WERI-Rb-1 (cell line): ENCODE results near the gene NT5C1B.

Experiments
- DNase-seq: peaks from one replicate; pipeline ENCODE4 v3.0.0-alpha.2; 2020
- H3K27ac ChIP-seq: fragments of 250-450 bp; sonication (Bioruptor Pico); 2 replicates; pipeline ENCODE4 v1.5.1; 2020; ENCODE audit warnings: mild to moderate bottlenecking, moderate library complexity
- H3K27me3 ChIP-seq: fragments of 250-450 bp; sonication (Bioruptor Pico); 2 replicates; pipeline ENCODE4 v1.5.1; 2021; ENCODE audit warnings: mild to moderate bottlenecking, low read depth, moderate library complexity; ENCODE audit not compliant: insufficient read depth, severe bottlenecking
- H3K36me3 ChIP-seq: fragments of 250-450 bp; sonication (Bioruptor Pico); 2 replicates; pipeline ENCODE4 v1.5.1; 2020; ENCODE audit warnings: mild to moderate bottlenecking, moderate library complexity
- H3K4me3 ChIP-seq: 2 replicates; pipeline ENCODE4 v1.5.1; 2011; ENCODE audit warnings: low read depth, mild to moderate bottlenecking, control low read depth, low read length
- H3K9me3 ChIP-seq: fragments of 250-450 bp; sonication (Bioruptor Pico); 2 replicates; pipeline ENCODE4 v1.5.1; 2021; ENCODE audit warnings: mild to moderate bottlenecking, moderate library complexity; ENCODE audit not compliant: severe bottlenecking
- CTCF ChIP-seq: IDR thresholded peaks from 2 replicates; pipeline ENCODE4 v1.5.1; 2011; ENCODE audit warnings: low read depth, mild to moderate bottlenecking, control low read depth, inconsistent platforms, low read length

NT5C1B gene

GRCh38 chr2:18559531-18560030 lies 29.8 kb downstream of the NT5C1B start:
- no peaks in the 10 kb centered on the region for H3K27me3 ChIP-seq
- peak overlapping the region; percentile 85 for H3K27ac ChIP-seq
- no peaks in the 10 kb centered on the region for H3K9me3 ChIP-seq
- H3K4me3 ChIP-seq = peak overlapping the region; percentile 71
- DNase-seq = no peak
- no peak for TF ChIP-seq CTCF
- peaks cover 10% of the 10 kb centered on the region for H3K36me3 ChIP-seq

DNA sequence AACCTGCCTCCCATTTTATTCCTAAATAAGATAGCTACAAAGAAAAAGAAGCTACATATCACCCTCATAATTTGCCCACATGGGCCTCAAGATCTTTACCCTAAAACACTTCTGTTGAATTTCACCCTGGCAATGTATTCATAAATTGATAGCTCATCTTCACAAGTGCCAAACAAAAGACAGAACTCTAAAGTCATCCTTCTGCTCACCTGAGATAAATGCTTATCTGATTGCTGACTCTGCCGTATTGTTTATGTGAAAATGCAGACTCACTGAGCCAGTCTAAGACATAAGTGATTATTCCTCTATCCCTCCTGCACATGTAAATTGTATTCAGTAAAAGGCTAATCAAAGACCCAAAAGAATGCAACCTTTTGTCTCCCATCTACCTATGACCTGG lies 30.9 kb downstream of the NT5C1B start:
- H3K27me3 ChIP-seq = no peaks in the 10 kb centered on the region
- H3K4me3 ChIP-seq = no peak overlapping the region
- peaks cover 17% of the 10 kb centered on the region for H3K36me3 ChIP-seq
- DNase-seq = no peak
- no peak overlapping the region for H3K27ac ChIP-seq
- H3K9me3 ChIP-seq = no peaks in the 10 kb centered on the region
- no peak for TF ChIP-seq CTCF

- Histone ChIP-seq H3K27me3 (no peaks in the 10 kb centered on the region), H3K36me3 (peaks cover 23% of the 10 kb centered on the region)
Measured at GRCh38 chr2:18557121-18557520, 32.2 kb downstream of the NT5C1B start.

GRCh38 chr2:18552351-18553077 lies 36.9 kb downstream of the NT5C1B start:
- no peak for DNase-seq
- no peak for TF ChIP-seq CTCF
- Histone ChIP-seq H3K4me3 (no peak overlapping the region), H3K27me3 (no peaks in the 10 kb centered on the region), H3K36me3 (peaks cover 23% of the 10 kb centered on the region), H3K27ac (no peak overlapping the region), H3K9me3 (no peaks in the 10 kb centered on the region)

More at GRCh38 chr2:18557121-18557520, 32.2 kb downstream of the NT5C1B start:
- DNase-seq = no peak
- TF ChIP-seq CTCF = no peak
- no peaks in the 10 kb centered on the region for H3K9me3 ChIP-seq
- H3K4me3 ChIP-seq = no peak overlapping the region
- H3K27ac ChIP-seq = no peak overlapping the region

- Histone ChIP-seq H3K4me3 (no peak overlapping the region), H3K27ac (no peak overlapping the region), H3K36me3 (peaks cover 23% of the 10 kb centered on the region)
Measured at GRCh38 chr2:18551623-18552022, 37.7 kb downstream of the NT5C1B start.

More at GRCh38 chr2:18551623-18552022, 37.7 kb downstream of the NT5C1B start:
- H3K27me3 ChIP-seq = no peaks in the 10 kb centered on the region
- no peak for TF ChIP-seq CTCF
- no peak for DNase-seq
- H3K9me3 ChIP-seq = no peaks in the 10 kb centered on the region
